AG09309 (cell line): ENCODE measurements around the gene YBX2.
A peak's percentile ranks its signal among the peaks of the same experiment; 100 is the strongest.

Experiments
- DNase-seq: peaks from one replicate; pipeline ENCODE4 v3.0.0-alpha.2; 2010; ENCODE audit warnings: low read depth
- H3K4me3 ChIP-seq: 2 replicates; pipeline ENCODE4 v1.5.1; 2011; ENCODE audit warnings: mild to moderate bottlenecking, low read depth, low read length, moderate library complexity; ENCODE audit not compliant: control insufficient read depth
- CTCF ChIP-seq: IDR thresholded peaks from 2 replicates; pipeline ENCODE4 v1.5.1; 2011; ENCODE audit warnings: mild to moderate bottlenecking, low read depth, low read length, inconsistent platforms; ENCODE audit not compliant: insufficient read depth, control insufficient read depth; ENCODE audit errors: missing control alignments

Gene YBX2

GRCh38 chr17:7295230-7296180 is 1.1 kb upstream of the YBX2 start:
- DNase-seq = no peak
- H3K4me3 ChIP-seq = peak overlapping the region; percentile 21; the same call in 1 of the 2 replicates
- TF ChIP-seq CTCF = no peak

GRCh38 chr17:7293816-7294613 is 424 bp downstream of the YBX2 start:
- DNase-seq = no peak
- TF ChIP-seq CTCF = no peak
- no peak overlapping the region for H3K4me3 ChIP-seq

GRCh38 chr17:7293159-7293558 is 1.3 kb downstream of the YBX2 start:
- no peak for DNase-seq
- no peak overlapping the region for H3K4me3 ChIP-seq
- TF ChIP-seq CTCF = no peak

- DNase-seq = no peak
- no peak for TF ChIP-seq CTCF
- H3K4me3 ChIP-seq = no peak overlapping the region
These were observed 1.7 kb downstream of the YBX2 start for GRCh38 chr17:7292729-7293128.

GRCh38 chr17:7292194-7292593 is 2.2 kb downstream of the YBX2 start:
- no peak for TF ChIP-seq CTCF
- no peak overlapping the region for H3K4me3 ChIP-seq
- no peak for DNase-seq

- DNase-seq = no peak
- no peak overlapping the region for H3K4me3 ChIP-seq
- no peak for TF ChIP-seq CTCF
These were observed 3.8 kb downstream of the YBX2 start for GRCh38 chr17:7290685-7291084.
